ENCODE data around the gene KCNQ1OT1. TPM values are rescaled to one million over a fixed set of nuclear protein-coding genes. Genes with fewer than 3 reads are reported as not detected.

KCNQ1OT1 gene
- total RNA-seq, 2 donors from 2014 or later, result 5.2 to 6.9 TPM

GRCh38 chr11:2706321-2706720, 6.5 kb upstream of the KCNQ1OT1 start:
- Mint-ChIP-seq H3K27me3 (ENCODE audit: insufficient read depth) (peaks cover 73% of the 10 kb centered on the region), H3K4me3 (no peak overlapping the region), H3K9me3 (peaks cover 24% of the 10 kb centered on the region), H3K27ac (no peak overlapping the region), H3K4me1 (peaks cover 25% of the 10 kb centered on the region), H3K36me3 (ENCODE audit: low read depth) (peaks cover 7% of the 10 kb centered on the region)
- H3K27ac ChIP-seq (ENCODE audit: low read depth, low read length), result no peak overlapping the region
- H3K36me3 ChIP-seq (ENCODE audit: control insufficient read depth, insufficient read depth, low read length), result no peaks in the 10 kb centered on the region
- no peak for TF ChIP-seq CTCF (conservative IDR thresholded peaks at IDR 0.05)
- 83% methylated on average over 1 of the region's 1 CpG; no CpG with 5 or more reads in 1 of the 2 experiments for WGBS, 2 experiments (ENCODE audit: insufficient coverage in 1 of 2, insufficient read length in 1 of 2)
- no peaks in the 10 kb centered on the region for H3K27me3 ChIP-seq (ENCODE audit: control insufficient read depth, insufficient read depth, low read length, poor library complexity, severe bottlenecking)
- DNase-seq, result no peak
- peaks cover 10% of the 10 kb centered on the region for H3K9me3 ChIP-seq (ENCODE audit: control insufficient read depth, low read length)
- no peak overlapping the region for H3K9ac ChIP-seq (ENCODE audit: extremely low read depth, low read length, poor library complexity, severe bottlenecking)
- peaks cover 6% of the 10 kb centered on the region for H3K4me1 ChIP-seq (ENCODE audit: control insufficient read depth, insufficient read depth, low read length)
- no peak overlapping the region for H3K4me3 ChIP-seq (ENCODE audit: low read length)

- H3K27me3 ChIP-seq (ENCODE audit: control insufficient read depth, insufficient read depth, low read length, poor library complexity, severe bottlenecking), result no peaks in the 10 kb centered on the region
- H3K9ac ChIP-seq (ENCODE audit: extremely low read depth, low read length, poor library complexity, severe bottlenecking), result no peak overlapping the region
- DNase-seq, result no peak
- no peaks in the 10 kb centered on the region for H3K36me3 Mint-ChIP-seq (ENCODE audit: low read depth)
- H3K27me3 Mint-ChIP-seq (ENCODE audit: insufficient read depth), result peaks cover 65% of the 10 kb centered on the region
- H3K4me3 ChIP-seq (ENCODE audit: low read length), result no peak overlapping the region
- peaks cover 12% of the 10 kb centered on the region for H3K4me1 ChIP-seq (ENCODE audit: control insufficient read depth, insufficient read depth, low read length)
- H3K9me3 Mint-ChIP-seq, result peaks cover 14% of the 10 kb centered on the region
- H3K36me3 ChIP-seq (ENCODE audit: control insufficient read depth, insufficient read depth, low read length), result no peaks in the 10 kb centered on the region
- H3K27ac Mint-ChIP-seq, result no peak overlapping the region
- TF ChIP-seq CTCF (conservative IDR thresholded peaks at IDR 0.05), result no peak
- peaks cover 5% of the 10 kb centered on the region for H3K9me3 ChIP-seq (ENCODE audit: control insufficient read depth, low read length)
- 92 to 98% methylated on average over 6 to 14 of the region's 14 CpGs for WGBS, 2 experiments (ENCODE audit: insufficient coverage in 1 of 2, insufficient read length in 1 of 2)
- no peak overlapping the region for H3K27ac ChIP-seq (ENCODE audit: low read depth, low read length)
- H3K4me3 Mint-ChIP-seq, result no peak overlapping the region
- H3K4me1 Mint-ChIP-seq, result peaks cover 31% of the 10 kb centered on the region
These were observed 5.3 kb upstream of the KCNQ1OT1 start for GRCh38 chr11:2704896-2705606.

GRCh38 chr11:2704356-2704755, 4.6 kb upstream of the KCNQ1OT1 start:
- peaks cover 31% of the 10 kb centered on the region for H3K4me1 Mint-ChIP-seq

More at GRCh38 chr11:2704356-2704755, 4.6 kb upstream of the KCNQ1OT1 start:
- no peak for TF ChIP-seq CTCF (conservative IDR thresholded peaks at IDR 0.05)
- H3K36me3 ChIP-seq (ENCODE audit: control insufficient read depth, insufficient read depth, low read length), result no peaks in the 10 kb centered on the region
- peaks cover 5% of the 10 kb centered on the region for H3K9me3 ChIP-seq (ENCODE audit: control insufficient read depth, low read length)
- no peak overlapping the region for H3K4me3 Mint-ChIP-seq
- peaks cover 59% of the 10 kb centered on the region for H3K27me3 Mint-ChIP-seq (ENCODE audit: insufficient read depth)
- H3K9me3 Mint-ChIP-seq, result peaks cover 10% of the 10 kb centered on the region
- no peak overlapping the region for H3K4me3 ChIP-seq (ENCODE audit: low read length)
- H3K36me3 Mint-ChIP-seq (ENCODE audit: low read depth), result no peaks in the 10 kb centered on the region
- no peak overlapping the region for H3K9ac ChIP-seq (ENCODE audit: extremely low read depth, low read length, poor library complexity, severe bottlenecking)
- H3K27ac ChIP-seq (ENCODE audit: low read depth, low read length), result no peak overlapping the region
- H3K27ac Mint-ChIP-seq, result no peak overlapping the region
- H3K27me3 ChIP-seq (ENCODE audit: control insufficient read depth, insufficient read depth, low read length, poor library complexity, severe bottlenecking), result no peaks in the 10 kb centered on the region
- H3K4me1 ChIP-seq (ENCODE audit: control insufficient read depth, insufficient read depth, low read length), result peaks cover 12% of the 10 kb centered on the region
- no peak for DNase-seq
- 93 to 95% methylated on average over 4 to 6 of the region's 6 CpGs for WGBS, 2 experiments (ENCODE audit: insufficient coverage in 1 of 2, insufficient read length in 1 of 2)

Data from endodermal cell (in vitro differentiated cells).